A673 (cell line): Measurements from ENCODE around the gene NBPF26.
"Not testable (repeated sequence)": the region's sequence is repeated elsewhere in the genome, so short reads cannot be mapped to it uniquely, and the experiment has no call there.

Source experiments
- CTCF ChIP-seq: fragments of 300-800, 200-600 bp; sonication (generic); conservative IDR thresholded peaks from 2 replicates; pipeline ENCODE4 v1.5.1; 2017; ENCODE audit warnings: low read depth, mild to moderate bottlenecking, antibody characterized with exemption, low read length, moderate library complexity, mixed read lengths
- EZH2 ChIP-seq: fragments of 200-600 bp; sonication (generic); IDR thresholded peaks from 2 replicates; pipeline ENCODE4 v1.6.1; 2017; ENCODE audit warnings: borderline replicate concordance, low read depth, mild to moderate bottlenecking, mixed read lengths, antibody characterized with exemption, low read length; ENCODE audit not compliant: poor library complexity, severe bottlenecking

GRCh38 chr1:120850287-120850536 lies 126.5 kb downstream of the NBPF26 start:
- not testable (repeated sequence) for TF ChIP-seq EZH2, CTCF
